Tibial nerve (tissue), 4 donors: ENCODE measurements around the gene TCF12.

Source experiments
- EP300 ChIP-seq, 2 donors: sonication (generic); formaldehyde crosslinking; IDR thresholded peaks; one replicate each; pipeline ENCODE4 v1.6.1; 2017; ENCODE audit warnings: antibody characterized with exemption in 2 of 2, mild to moderate bottlenecking in 1 of 2
- POLR2A ChIP-seq, 2 donors: fragments of 450-650 bp; IDR thresholded peaks; one replicate each; pipeline ENCODE4 v1.6.1; 2017; ENCODE audit warnings: antibody characterized with exemption in 2 of 2, mild to moderate bottlenecking in 2 of 2, moderate library complexity in 2 of 2
- TF ChIP-seq, protein P1 (sequence below), 5 experiments: fragments of 200-600 bp in 3 of 5; fragments of 450-650 bp in 2 of 5; sonication (generic) in 3 of 5; IDR thresholded peaks; one replicate each; pipeline ENCODE4 v1.5.1; 2016 to 2019; ENCODE audit warnings: antibody characterized with exemption in 5 of 5, mild to moderate bottlenecking in 3 of 5, moderate library complexity in 2 of 5

GRCh38 chr15:57037548-57037947 is 119.1 kb downstream of the TCF12 start:
- TF ChIP-seq, protein P1, sequence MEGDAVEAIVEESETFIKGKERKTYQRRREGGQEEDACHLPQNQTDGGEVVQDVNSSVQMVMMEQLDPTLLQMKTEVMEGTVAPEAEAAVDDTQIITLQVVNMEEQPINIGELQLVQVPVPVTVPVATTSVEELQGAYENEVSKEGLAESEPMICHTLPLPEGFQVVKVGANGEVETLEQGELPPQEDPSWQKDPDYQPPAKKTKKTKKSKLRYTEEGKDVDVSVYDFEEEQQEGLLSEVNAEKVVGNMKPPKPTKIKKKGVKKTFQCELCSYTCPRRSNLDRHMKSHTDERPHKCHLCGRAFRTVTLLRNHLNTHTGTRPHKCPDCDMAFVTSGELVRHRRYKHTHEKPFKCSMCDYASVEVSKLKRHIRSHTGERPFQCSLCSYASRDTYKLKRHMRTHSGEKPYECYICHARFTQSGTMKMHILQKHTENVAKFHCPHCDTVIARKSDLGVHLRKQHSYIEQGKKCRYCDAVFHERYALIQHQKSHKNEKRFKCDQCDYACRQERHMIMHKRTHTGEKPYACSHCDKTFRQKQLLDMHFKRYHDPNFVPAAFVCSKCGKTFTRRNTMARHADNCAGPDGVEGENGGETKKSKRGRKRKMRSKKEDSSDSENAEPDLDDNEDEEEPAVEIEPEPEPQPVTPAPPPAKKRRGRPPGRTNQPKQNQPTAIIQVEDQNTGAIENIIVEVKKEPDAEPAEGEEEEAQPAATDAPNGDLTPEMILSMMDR (IDR thresholded peaks at IDR 0.05), result no peak
- TF ChIP-seq POLR2A (IDR thresholded peaks at IDR 0.05) (no peak), EP300 (IDR thresholded peaks at IDR 0.05) (no peak)
